K562 (cell line): ENCODE measurements around the gene RAPGEF5.

Experiments used
- ATF7 ChIP-seq: fragments of 450-650 bp; IDR thresholded peaks from 2 replicates; pipeline ENCODE4 v1.7.1; 2014; ENCODE audit warnings: mild to moderate bottlenecking, moderate library complexity
- BACH1 ChIP-seq: fragments of 200-800 bp; sonication (Bioruptor generic); IDR thresholded peaks from 2 replicates; pipeline ENCODE4 v1.6.1; 2016; ENCODE audit warnings: missing genetic modification characterization, missing compliant biosample characterization
- CAMTA2 ChIP-seq: fragments of 250-450 bp; sonication (Bioruptor Pico); conservative IDR thresholded peaks from 2 replicates; pipeline ENCODE4 v1.5.1; 2022
- CHD7 ChIP-seq: fragments of 200-600 bp; sonication (generic); IDR thresholded peaks from one replicate; pipeline ENCODE4 v1.6.1; 2012; ENCODE audit warnings: mild to moderate bottlenecking, low read depth, low read length, inconsistent platforms
- CTCF ChIP-seq, 3 experiments: IDR thresholded peaks in 2 of 3; conservative IDR thresholded peaks in 1 of 3; 2 replicates each; pipeline ENCODE4 v1.5.1; 2011 to 2012; ENCODE audit warnings: low read length in 3 of 3, mild to moderate bottlenecking in 3 of 3, control low read depth in 2 of 3, improper control_type of control experiment in 1 of 3, inconsistent platforms in 1 of 3, low read depth in 1 of 3, mixed read lengths in 1 of 3, moderate library complexity in 1 of 3; ENCODE audit not compliant: insufficient read depth in 2 of 3
- GABPB1 ChIP-seq: sonication (generic); formaldehyde crosslinking; IDR thresholded peaks from 2 replicates; pipeline ENCODE4 v1.8.0; 2022; ENCODE audit warnings: mild to moderate bottlenecking, missing genetic modification reagents
- JUN ChIP-seq, 2 experiments: sonication (generic) in 1 of 2; formaldehyde crosslinking in 1 of 2; IDR thresholded peaks; 2 replicates each; pipeline versions ENCODE4 v1.6.1 to v1.8.0; 2012 to 2022; ENCODE audit warnings: borderline replicate concordance in 2 of 2, mild to moderate bottlenecking in 2 of 2, improper control_type of control experiment in 1 of 2, low read depth in 1 of 2, low read length in 1 of 2, missing genetic modification reagents in 1 of 2
- NR3C1 ChIP-seq: sonication (generic); formaldehyde crosslinking; IDR thresholded peaks from 2 replicates; pipeline ENCODE4 v1.8.1; 2022; ENCODE audit warnings: missing genetic modification reagents
- POLR2A ChIP-seq: fragments of 450-650 bp; conservative IDR thresholded peaks from 2 replicates; pipeline ENCODE4 v1.6.1; 2016
- POU5F1 ChIP-seq: fragments of 150-350 bp; IDR thresholded peaks from 2 replicates; pipeline ENCODE4 v1.6.1; 2014; ENCODE audit warnings: borderline replicate concordance, low read length, low read depth, mild to moderate bottlenecking; ENCODE audit not compliant: partially characterized antibody
- SPI1 ChIP-seq: IDR thresholded peaks from 2 replicates; pipeline ENCODE4 v1.6.1; 2011; ENCODE audit warnings: low read depth, low read length, control low read depth, borderline replicate concordance
- SRSF1 ChIP-seq: fragments of 200-400 bp; formaldehyde crosslinking; IDR thresholded peaks from 2 replicates; pipeline ENCODE4 v1.6.1; 2017; ENCODE audit warnings: mild to moderate bottlenecking, low read depth, low read length, moderate library complexity
- TBL1XR1 ChIP-seq, 2 experiments: IDR thresholded peaks; 2 replicates each; pipeline ENCODE4 v1.6.1; 2012; ENCODE audit warnings: improper control_type of control experiment in 2 of 2, low read length in 2 of 2, mild to moderate bottlenecking in 1 of 2
- THAP7 ChIP-seq: fragments of 250-450 bp; sonication (Bioruptor Pico); IDR thresholded peaks from 2 replicates; pipeline ENCODE4 v1.5.0; 2021

- TF ChIP-seq POLR2A = no peak
- TF ChIP-seq JUN (IDR thresholded peaks at IDR 0.05; ENCODE audit: borderline replicate concordance, low read depth, low read length) = no peak; the same call in none of the 2 replicates
- no peak for TF ChIP-seq JUN (CRISPR knock-in tag; IDR thresholded peaks at IDR 0.05; ENCODE audit: borderline replicate concordance)
- TF ChIP-seq TBL1XR1 (IDR thresholded peaks at IDR 0.05; ENCODE audit: low read length in 2 of 2) = no peak
- TF ChIP-seq CTCF (IDR thresholded peaks at IDR 0.05 in 2 of 3, conservative IDR thresholded peaks at IDR 0.05 in 1 of 3; ENCODE audit: insufficient read depth in 2 of 3, low read depth in 1 of 3, low read length in 3 of 3) = no peak
- no peak for TF ChIP-seq CAMTA2
- no peak for TF ChIP-seq ATF7
- TF ChIP-seq SPI1 = no peak
- TF ChIP-seq THAP7 (CRISPR knock-in tag) = no peak
- no peak for TF ChIP-seq SRSF1
- TF ChIP-seq CHD7 = no peak
- TF ChIP-seq POU5F1 = no peak
- no peak for TF ChIP-seq GABPB1 (CRISPR knock-in tag)
- TF ChIP-seq NR3C1 (CRISPR knock-in tag) = no peak
- no peak for TF ChIP-seq BACH1 (tag)
Measured at GRCh38 chr7:22348379-22348778, 8.6 kb downstream of the RAPGEF5 start.
